Spleen (tissue), 7 donors: Measurements from ENCODE around the gene SMIM1.

Experiments
- POLR2A ChIP-seq, 3 donors: fragments of 450-650 bp; IDR thresholded peaks; one replicate each; pipeline ENCODE4 v1.5.1; 2017; ENCODE audit warnings: antibody characterized with exemption in 3 of 3, mild to moderate bottlenecking in 1 of 3
- TF ChIP-seq, protein P1 (sequence below), 11 experiments: fragments of 200-600 bp in 7 of 11; fragments of 450-650 bp in 4 of 11; sonication (generic) in 4 of 11; IDR thresholded peaks in 8 of 11; conservative IDR thresholded peaks in 3 of 11; 1 replicate in 7 of 11; 2 replicates in 4 of 11; pipeline versions ENCODE4 v1.4.0 to v1.8.0; 2016 to 2021; ENCODE audit warnings: antibody characterized with exemption in 11 of 11, inconsistent platforms in 4 of 11, mild to moderate bottlenecking in 1 of 11
- donor health status: DM: no; HTN: no; CAD: no; lungs with moderate emphysema.
- donor health status: DM: no; HTN: no; CAD: no.
- donor health status: DM: no; HTN: no; CAD: no.

DNA sequence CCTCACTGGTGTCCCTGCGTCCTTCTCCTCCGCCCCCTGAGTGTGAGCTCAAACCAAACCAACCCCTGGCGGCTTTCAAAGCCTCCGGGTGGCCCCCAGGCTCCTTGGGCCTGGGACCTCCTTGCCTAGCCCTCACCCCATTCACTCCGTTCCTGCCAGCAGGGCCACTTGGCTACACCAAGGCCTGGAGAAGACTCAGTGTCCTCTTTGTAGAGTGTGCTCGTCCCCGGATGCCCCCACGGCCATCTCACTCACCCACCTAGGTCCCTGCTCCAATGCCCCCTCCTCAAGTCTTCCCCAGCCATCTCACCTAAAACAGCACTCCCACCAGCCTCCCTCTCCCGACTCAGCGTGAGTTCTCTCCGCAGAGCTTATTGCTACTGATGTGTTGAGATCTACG, 27.5 kb upstream of the SMIM1 start:
- TF ChIP-seq, protein P1, sequence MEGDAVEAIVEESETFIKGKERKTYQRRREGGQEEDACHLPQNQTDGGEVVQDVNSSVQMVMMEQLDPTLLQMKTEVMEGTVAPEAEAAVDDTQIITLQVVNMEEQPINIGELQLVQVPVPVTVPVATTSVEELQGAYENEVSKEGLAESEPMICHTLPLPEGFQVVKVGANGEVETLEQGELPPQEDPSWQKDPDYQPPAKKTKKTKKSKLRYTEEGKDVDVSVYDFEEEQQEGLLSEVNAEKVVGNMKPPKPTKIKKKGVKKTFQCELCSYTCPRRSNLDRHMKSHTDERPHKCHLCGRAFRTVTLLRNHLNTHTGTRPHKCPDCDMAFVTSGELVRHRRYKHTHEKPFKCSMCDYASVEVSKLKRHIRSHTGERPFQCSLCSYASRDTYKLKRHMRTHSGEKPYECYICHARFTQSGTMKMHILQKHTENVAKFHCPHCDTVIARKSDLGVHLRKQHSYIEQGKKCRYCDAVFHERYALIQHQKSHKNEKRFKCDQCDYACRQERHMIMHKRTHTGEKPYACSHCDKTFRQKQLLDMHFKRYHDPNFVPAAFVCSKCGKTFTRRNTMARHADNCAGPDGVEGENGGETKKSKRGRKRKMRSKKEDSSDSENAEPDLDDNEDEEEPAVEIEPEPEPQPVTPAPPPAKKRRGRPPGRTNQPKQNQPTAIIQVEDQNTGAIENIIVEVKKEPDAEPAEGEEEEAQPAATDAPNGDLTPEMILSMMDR (IDR thresholded peaks at IDR 0.05 in 8 of 11, conservative IDR thresholded peaks at IDR 0.05 in 3 of 11) = no peak
- no peak for TF ChIP-seq POLR2A (IDR thresholded peaks at IDR 0.05)
